Measurements from ENCODE around the gene ESPNL. TPM values are rescaled to one million over a fixed set of nuclear protein-coding genes. Genes with fewer than 3 reads are reported as not detected.

ESPNL gene
- total and polyA plus RNA-seq, 9 of the 15 experiments (the other 6 are each of a cell fraction or from before 2014, with no cell fraction given): 0.03 to 0.09 (median 0.05) TPM; not detected in 3

DNA sequence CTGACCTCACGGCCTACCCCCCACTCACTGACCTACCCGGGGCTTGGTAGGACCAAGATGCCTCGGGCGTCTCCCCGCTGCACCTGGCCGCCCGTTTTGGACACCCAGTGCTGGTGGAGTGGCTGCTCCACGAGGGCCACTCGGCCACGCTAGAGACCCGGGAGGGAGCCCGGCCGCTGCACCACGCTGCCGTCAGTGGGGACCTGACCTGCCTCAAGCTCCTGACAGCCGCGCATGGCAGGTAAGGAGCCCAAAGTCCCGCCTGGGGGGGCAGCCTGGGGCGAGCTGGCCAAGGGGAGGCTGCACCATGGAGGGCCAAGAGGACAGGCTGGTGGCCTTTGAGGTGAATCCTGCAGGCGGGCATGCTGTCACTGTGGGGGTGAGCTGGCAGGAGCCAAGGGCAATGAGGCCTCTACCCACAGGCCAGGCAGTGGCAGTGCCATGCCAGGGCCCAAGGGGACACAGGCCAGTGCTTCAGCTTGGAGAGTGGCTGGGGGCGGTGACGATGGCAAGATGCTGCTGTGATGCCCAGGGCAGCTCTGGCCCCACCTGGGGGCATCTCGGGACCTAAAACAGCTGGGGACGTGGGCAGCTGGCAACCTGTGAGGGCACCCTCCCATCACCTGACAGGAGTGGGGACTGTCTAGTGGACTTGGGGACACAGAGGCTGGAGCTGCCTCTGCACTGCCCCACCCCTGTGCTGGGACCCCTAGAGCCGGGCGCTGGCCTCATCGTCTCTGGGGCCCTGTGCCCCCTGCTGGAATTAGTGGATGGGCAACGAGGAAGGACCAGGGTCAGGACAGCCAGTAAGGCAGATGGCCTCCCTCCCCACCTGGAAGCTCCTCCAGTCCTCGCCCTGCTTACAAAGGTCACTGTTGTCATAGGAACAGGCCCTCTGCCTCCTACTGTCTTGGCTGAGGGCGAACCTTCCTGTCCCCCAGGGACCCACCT, 2.0 kb downstream of the ESPNL start:
- no peak for ATAC-seq
- in situ Hi-C loops (cut with MboI) (loop anchor here (10.0 kb wide), 1 partner anchor 247 kb away; the partner anchor contains the start of gene RAMP1), intact Hi-C loops (cut with micrococcal nuclease) (no loop called here)
- H3K9ac ChIP-seq (ENCODE audit: insufficient read depth in 1 of 2, low read depth in 2 of 2, low read length in 2 of 2): no peak overlapping the region
- H3K27ac ChIP-seq (ENCODE audit: extremely low read depth, low read depth, low read length): no peak overlapping the region
- no peak overlapping the region for H3K4me2 ChIP-seq (ENCODE audit: insufficient read depth, low read length)
- TF ChIP-seq BACH1 (tag; IDR thresholded peaks at IDR 0.05): no peak
- no peak for TF ChIP-seq CEBPG (CRISPR knock-in tag; IDR thresholded peaks at IDR 0.05)
- no peak for TF ChIP-seq CEBPG (tag; conservative IDR thresholded peaks at IDR 0.05 in 1 of 2, IDR thresholded peaks at IDR 0.05 in 1 of 2)
- TF ChIP-seq HDAC6 (IDR thresholded peaks at IDR 0.05; ENCODE audit: low read depth, low read length): no peak
- no peak for TF ChIP-seq CXXC5 (CRISPR knock-in tag; IDR thresholded peaks at IDR 0.05)
- no peak for TF ChIP-seq JUNB (CRISPR knock-in tag; conservative IDR thresholded peaks at IDR 0.05)
- TF ChIP-seq ZSCAN29 (IDR thresholded peaks at IDR 0.05): no peak
- no peak for TF ChIP-seq MTF1 (CRISPR knock-in tag; IDR thresholded peaks at IDR 0.05; ENCODE audit: borderline replicate concordance)
- no peak for TF ChIP-seq PHF20 (IDR thresholded peaks at IDR 0.05; ENCODE audit: partially characterized antibody)
- TF ChIP-seq, protein P1, sequence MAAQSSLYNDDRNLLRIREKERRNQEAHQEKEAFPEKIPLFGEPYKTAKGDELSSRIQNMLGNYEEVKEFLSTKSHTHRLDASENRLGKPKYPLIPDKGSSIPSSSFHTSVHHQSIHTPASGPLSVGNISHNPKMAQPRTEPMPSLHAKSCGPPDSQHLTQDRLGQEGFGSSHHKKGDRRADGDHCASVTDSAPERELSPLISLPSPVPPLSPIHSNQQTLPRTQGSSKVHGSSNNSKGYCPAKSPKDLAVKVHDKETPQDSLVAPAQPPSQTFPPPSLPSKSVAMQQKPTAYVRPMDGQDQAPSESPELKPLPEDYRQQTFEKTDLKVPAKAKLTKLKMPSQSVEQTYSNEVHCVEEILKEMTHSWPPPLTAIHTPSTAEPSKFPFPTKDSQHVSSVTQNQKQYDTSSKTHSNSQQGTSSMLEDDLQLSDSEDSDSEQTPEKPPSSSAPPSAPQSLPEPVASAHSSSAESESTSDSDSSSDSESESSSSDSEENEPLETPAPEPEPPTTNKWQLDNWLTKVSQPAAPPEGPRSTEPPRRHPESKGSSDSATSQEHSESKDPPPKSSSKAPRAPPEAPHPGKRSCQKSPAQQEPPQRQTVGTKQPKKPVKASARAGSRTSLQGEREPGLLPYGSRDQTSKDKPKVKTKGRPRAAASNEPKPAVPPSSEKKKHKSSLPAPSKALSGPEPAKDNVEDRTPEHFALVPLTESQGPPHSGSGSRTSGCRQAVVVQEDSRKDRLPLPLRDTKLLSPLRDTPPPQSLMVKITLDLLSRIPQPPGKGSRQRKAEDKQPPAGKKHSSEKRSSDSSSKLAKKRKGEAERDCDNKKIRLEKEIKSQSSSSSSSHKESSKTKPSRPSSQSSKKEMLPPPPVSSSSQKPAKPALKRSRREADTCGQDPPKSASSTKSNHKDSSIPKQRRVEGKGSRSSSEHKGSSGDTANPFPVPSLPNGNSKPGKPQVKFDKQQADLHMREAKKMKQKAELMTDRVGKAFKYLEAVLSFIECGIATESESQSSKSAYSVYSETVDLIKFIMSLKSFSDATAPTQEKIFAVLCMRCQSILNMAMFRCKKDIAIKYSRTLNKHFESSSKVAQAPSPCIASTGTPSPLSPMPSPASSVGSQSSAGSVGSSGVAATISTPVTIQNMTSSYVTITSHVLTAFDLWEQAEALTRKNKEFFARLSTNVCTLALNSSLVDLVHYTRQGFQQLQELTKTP (IDR thresholded peaks at IDR 0.05; ENCODE audit: low read depth in 1 of 2, partially characterized antibody in 2 of 2): no peak
- no peak for TF ChIP-seq OTX1 (CRISPR knock-in tag; IDR thresholded peaks at IDR 0.05)
- no peak for TF ChIP-seq YY1 (IDR thresholded peaks at IDR 0.05; ENCODE audit: borderline replicate concordance in 1 of 3, control insufficient read depth in 1 of 3, extremely low read depth in 1 of 3, insufficient read depth in 3 of 3, insufficient read length in 1 of 3, insufficient replicate concordance in 2 of 3, low read depth in 1 of 3, low read length in 2 of 3)
- TF ChIP-seq, protein P2, sequence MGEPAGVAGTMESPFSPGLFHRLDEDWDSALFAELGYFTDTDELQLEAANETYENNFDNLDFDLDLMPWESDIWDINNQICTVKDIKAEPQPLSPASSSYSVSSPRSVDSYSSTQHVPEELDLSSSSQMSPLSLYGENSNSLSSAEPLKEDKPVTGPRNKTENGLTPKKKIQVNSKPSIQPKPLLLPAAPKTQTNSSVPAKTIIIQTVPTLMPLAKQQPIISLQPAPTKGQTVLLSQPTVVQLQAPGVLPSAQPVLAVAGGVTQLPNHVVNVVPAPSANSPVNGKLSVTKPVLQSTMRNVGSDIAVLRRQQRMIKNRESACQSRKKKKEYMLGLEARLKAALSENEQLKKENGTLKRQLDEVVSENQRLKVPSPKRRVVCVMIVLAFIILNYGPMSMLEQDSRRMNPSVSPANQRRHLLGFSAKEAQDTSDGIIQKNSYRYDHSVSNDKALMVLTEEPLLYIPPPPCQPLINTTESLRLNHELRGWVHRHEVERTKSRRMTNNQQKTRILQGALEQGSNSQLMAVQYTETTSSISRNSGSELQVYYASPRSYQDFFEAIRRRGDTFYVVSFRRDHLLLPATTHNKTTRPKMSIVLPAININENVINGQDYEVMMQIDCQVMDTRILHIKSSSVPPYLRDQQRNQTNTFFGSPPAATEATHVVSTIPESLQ (CRISPR knock-in tag; IDR thresholded peaks at IDR 0.05): no peak
- no peaks in the 10 kb centered on the region for H3K79me2 ChIP-seq (ENCODE audit: control insufficient read depth, insufficient read depth, low read length)
- POLR2A ChIA-PET: interaction anchor here (0.6 to 2.0 kb wide), 2 partner anchors 11 to 78 kb away, joined by 3 to 4 read pairs; no protein-coding TSS in a partner anchor
- H3K9me3 ChIP-seq (replicated peaks; ENCODE audit: control insufficient read depth, insufficient read depth, low read depth, low read length): no peaks in the 10 kb centered on the region
- peaks cover 6 to 62% of the 10 kb centered on the region in 2 experiments; a peak in 3 of 5 replicates for H3K4me1 ChIP-seq (replicated peaks in 1 of 2; ENCODE audit: control insufficient read depth in 2 of 2, insufficient read depth in 2 of 2, low read length in 2 of 2)
- H3K9me1 ChIP-seq (ENCODE audit: control insufficient read depth, insufficient read depth, low read length): peaks cover 3% of the 10 kb centered on the region
- no peaks in the 10 kb centered on the region for H4K20me1 ChIP-seq (replicated peaks; ENCODE audit: control insufficient read depth, insufficient read depth, low read length)
- no peaks in the 10 kb centered on the region for H3K36me3 ChIP-seq (ENCODE audit: control insufficient read depth, insufficient read depth, low read length)
- CTCF ChIA-PET (ENCODE audit: low intra/inter-chr PET ratio): no interaction called here
- FAIRE-seq: no peak
- 31% methylated on average over 17 of the region's 30 CpGs for WGBS (ENCODE audit: insufficient coverage, low coverage, missing lambda C conversion rate)
- BruUV-seq (replicated peaks): no TSS peak
- no peak overlapping the region for H2AFZ ChIP-seq (ENCODE audit: low read depth, low read length)
- DNase-seq (ENCODE audit: extremely low read depth in 1 of 4, low spot score in 3 of 4): no peak
- no peaks in the 10 kb centered on the region for H3K27me3 ChIP-seq (ENCODE audit: control insufficient read depth in 2 of 2, insufficient read depth in 2 of 2, low read length in 2 of 2)
- no peak overlapping the region for H3K4me3 ChIP-seq
